CD4-positive, alpha-beta T cell (primary cell): ENCODE measurements around the gene TNFAIP2. TPM values are rescaled to one million over a fixed set of nuclear protein-coding genes. Genes with fewer than 3 reads are reported as not detected.
"Not testable (repeated sequence)": the region's sequence is repeated elsewhere in the genome, so short reads cannot be mapped to it uniquely, and the experiment has no call there.

Experiments used
- ATAC-seq: fragments of 200-7000 bp; cut with Tn5 transposase; one replicate; pipeline ENCODE4 v1.10.0; 2022; ENCODE audit warnings: mild to moderate bottlenecking; ENCODE audit not compliant: poor library complexity
- CTCF ChIA-PET: fragments of 350-600 bp; sonication (Branson Sonifier 250); formaldehyde crosslinking; loops from one replicate; lab custom pipeline; 2021; ENCODE audit warnings: antibody characterized with exemption, inconsistent platforms; lab: Charles Lee
- POLR2A ChIA-PET: fragments of 350-600 bp; sonication (Branson Sonifier 250); formaldehyde crosslinking; loops from one replicate; lab custom pipeline; 2021; ENCODE audit warnings: antibody characterized with exemption, inconsistent platforms; lab: Charles Lee
- DNase-seq, 14 experiments: peaks; one replicate each; pipeline ENCODE4 v3.0.0-alpha.2; 2013 to 2020; ENCODE audit warnings: mixed read lengths in 2 of 14
- H3K27ac ChIP-seq, 2 donors: one replicate each; pipeline versions ENCODE4 v1.5.1 to v1.7.0; 2013; ENCODE audit warnings: low read length in 2 of 2, low read depth in 1 of 2, mild to moderate bottlenecking in 1 of 2
- H3K27me3 ChIP-seq, 2 experiments: 1 replicate in 1 of 2; 2 replicates in 1 of 2; pipeline versions ENCODE4 v1.6.1 to v1.7.0; 2013; ENCODE audit warnings: low read length in 2 of 2, control low read depth in 1 of 2, mild to moderate bottlenecking in 1 of 2, moderate library complexity in 1 of 2; ENCODE audit not compliant: insufficient read depth in 2 of 2, control insufficient read depth in 1 of 2
- H3K36me3 ChIP-seq: one replicate; pipeline ENCODE4 v1.6.1; 2013; ENCODE audit warnings: low read length, control low read depth; ENCODE audit not compliant: insufficient read depth
- H3K4me1 ChIP-seq: one replicate; pipeline ENCODE4 v1.6.1; 2013; ENCODE audit warnings: low read length, control low read depth; ENCODE audit not compliant: insufficient read depth
- H3K4me3 ChIP-seq: one replicate; pipeline ENCODE4 v1.5.1; 2013; ENCODE audit warnings: mild to moderate bottlenecking, low read length, moderate library complexity
- H3K9me3 ChIP-seq, 2 experiments: 1 replicate in 1 of 2; 2 replicates in 1 of 2; pipeline versions ENCODE4 v1.6.1 to v1.7.0; 2013; ENCODE audit warnings: low read length in 2 of 2, mild to moderate bottlenecking in 2 of 2, control low read depth in 1 of 2, moderate library complexity in 1 of 2; ENCODE audit not compliant: control insufficient read depth in 1 of 2, insufficient read depth in 1 of 2
- H3K27ac Mint-ChIP-seq: one replicate; pipeline ENCODE4 v1.8.0; 2020; ENCODE audit warnings: mixed read lengths
- H3K27me3 Mint-ChIP-seq: one replicate; pipeline ENCODE4 v1.8.0; 2021; ENCODE audit warnings: mixed read lengths
- H3K36me3 Mint-ChIP-seq: one replicate; pipeline ENCODE4 v1.8.0; 2021; ENCODE audit warnings: low read depth, mixed read lengths
- H3K4me1 Mint-ChIP-seq: one replicate; pipeline ENCODE4 v1.8.0; 2021; ENCODE audit warnings: low read depth, mixed read lengths
- H3K4me3 Mint-ChIP-seq: one replicate; pipeline ENCODE4 v1.8.0; 2020; ENCODE audit warnings: mild to moderate bottlenecking, mixed read lengths
- H3K9me3 Mint-ChIP-seq: one replicate; pipeline ENCODE4 v1.8.0; 2020; ENCODE audit warnings: mixed read lengths
- intact Hi-C, 2 experiments: fragments of 100-400 bp; cut with DNase I in 1 of 2; cut with micrococcal nuclease in 1 of 2; formaldehyde crosslinking; loops; one replicate each; pipeline versions ENCODE4 v1.15.1 to v1.9.0; 2023 to 2025; cut with DNase I, micrococcal nuclease
- total RNA-seq, 174 experiments: library from RNA in 2 of 174; stranded (reverse) in 2 of 174; gene quantifications; one replicate each; pipeline ENCODE4 v1.2.3 and lab custom pipeline; 2021 to 2026
- TF ChIP-seq, protein P1 (sequence below): fragments of 200-600 bp; IDR thresholded peaks from one replicate; pipeline ENCODE4 v1.8.0; 2022; ENCODE audit warnings: antibody characterized with exemption, mild to moderate bottlenecking

Gene TNFAIP2
- total RNA-seq, 2 experiments from 2014 or later: 4.4 to 6.1 TPM

DNA sequence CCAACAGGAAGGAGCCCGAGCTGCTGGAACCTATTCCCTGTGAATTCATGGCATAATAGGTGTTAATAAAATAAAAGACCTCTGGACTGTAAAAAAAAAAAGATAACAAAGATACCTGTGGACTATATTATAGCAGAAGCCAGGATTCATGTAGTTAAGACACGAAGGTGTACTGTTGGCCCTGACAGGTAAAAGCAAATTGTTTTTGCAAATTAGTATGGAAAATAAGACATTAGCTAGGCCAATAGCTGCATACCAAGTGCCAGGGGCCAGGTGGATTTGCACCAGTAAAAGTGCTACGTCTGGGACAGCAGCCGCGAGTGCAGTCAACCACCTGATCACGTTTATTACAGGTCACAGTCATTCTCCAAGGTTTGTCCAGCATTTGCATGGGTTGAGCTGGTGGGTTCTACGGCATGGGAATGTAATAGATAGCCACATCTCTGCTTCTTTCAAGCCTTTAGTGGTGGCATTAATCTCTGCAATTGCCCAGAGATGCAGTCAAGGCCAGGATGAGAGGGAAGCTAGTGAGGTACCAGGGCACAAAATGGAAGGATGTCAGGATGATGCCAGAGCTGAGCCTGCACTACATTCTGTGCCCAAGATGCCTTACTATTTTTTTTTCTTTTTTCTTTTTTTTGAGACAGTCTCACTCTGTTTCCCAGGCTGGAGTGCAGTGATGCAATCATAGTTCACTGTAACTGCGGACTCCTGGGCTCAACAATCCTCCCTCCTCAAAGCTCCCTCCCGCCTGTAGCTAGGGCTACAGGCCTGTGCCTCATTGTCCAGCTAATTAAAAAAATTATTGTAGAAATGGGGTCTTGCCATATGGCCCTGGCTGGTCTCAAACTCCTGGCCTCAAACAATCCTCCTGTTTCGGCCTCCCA is 26.3 kb downstream of the TNFAIP2 start:
- TF ChIP-seq, protein P1, sequence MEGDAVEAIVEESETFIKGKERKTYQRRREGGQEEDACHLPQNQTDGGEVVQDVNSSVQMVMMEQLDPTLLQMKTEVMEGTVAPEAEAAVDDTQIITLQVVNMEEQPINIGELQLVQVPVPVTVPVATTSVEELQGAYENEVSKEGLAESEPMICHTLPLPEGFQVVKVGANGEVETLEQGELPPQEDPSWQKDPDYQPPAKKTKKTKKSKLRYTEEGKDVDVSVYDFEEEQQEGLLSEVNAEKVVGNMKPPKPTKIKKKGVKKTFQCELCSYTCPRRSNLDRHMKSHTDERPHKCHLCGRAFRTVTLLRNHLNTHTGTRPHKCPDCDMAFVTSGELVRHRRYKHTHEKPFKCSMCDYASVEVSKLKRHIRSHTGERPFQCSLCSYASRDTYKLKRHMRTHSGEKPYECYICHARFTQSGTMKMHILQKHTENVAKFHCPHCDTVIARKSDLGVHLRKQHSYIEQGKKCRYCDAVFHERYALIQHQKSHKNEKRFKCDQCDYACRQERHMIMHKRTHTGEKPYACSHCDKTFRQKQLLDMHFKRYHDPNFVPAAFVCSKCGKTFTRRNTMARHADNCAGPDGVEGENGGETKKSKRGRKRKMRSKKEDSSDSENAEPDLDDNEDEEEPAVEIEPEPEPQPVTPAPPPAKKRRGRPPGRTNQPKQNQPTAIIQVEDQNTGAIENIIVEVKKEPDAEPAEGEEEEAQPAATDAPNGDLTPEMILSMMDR: no peak
- Mint-ChIP-seq H3K36me3 (no peaks in the 10 kb centered on the region), H3K4me3 (no peak overlapping the region), H3K27me3 (peaks cover 39% of the 10 kb centered on the region), H3K9me3 (no peaks in the 10 kb centered on the region), H3K4me1 (no peaks in the 10 kb centered on the region), H3K27ac (no peak overlapping the region)
- H3K4me3 ChIP-seq: no peak overlapping the region
- intact Hi-C loops: no loop called here
- peaks cover 0 to 3% of the 10 kb centered on the region in 2 experiments for H3K27me3 ChIP-seq
- CTCF ChIA-PET: no interaction called here
- H3K36me3 ChIP-seq: no peaks in the 10 kb centered on the region
- H3K27ac ChIP-seq: no peak overlapping the region
- no peaks in the 10 kb centered on the region for H3K9me3 ChIP-seq
- POLR2A ChIA-PET: no interaction called here
- no peak for DNase-seq
- no peak for ATAC-seq
- no peaks in the 10 kb centered on the region for H3K4me1 ChIP-seq

DNA sequence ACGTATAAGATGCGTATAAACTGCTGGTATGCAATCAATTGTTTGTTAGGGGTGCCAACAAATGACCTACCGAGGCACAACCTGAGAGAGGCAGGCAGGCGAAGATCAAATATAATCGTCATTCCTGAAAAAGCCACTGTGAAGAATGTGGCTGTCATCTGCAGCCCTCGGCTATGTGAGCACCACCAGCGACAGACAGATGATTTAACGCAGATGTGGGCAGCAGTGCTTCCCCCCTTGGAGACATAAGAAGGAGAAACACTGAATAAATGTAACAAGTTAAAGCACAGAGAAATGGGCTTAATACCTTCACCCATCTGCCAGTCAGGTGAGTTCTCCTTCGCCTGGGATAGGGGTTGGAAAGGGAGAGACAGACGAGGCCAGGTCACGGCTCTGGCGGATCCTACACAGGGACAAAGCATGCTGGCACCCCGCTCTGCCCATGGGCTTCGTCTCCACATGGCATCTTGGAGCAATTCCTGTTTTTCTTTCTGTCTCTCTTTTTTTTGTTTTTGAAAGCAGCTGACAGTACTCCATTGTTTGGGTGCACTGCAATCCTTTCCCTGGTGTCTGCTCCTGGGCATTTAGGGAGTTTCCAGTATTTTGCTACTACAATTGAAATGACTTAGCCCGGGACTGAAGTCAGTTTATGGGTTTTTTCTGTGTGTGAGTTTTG is 28.1 kb downstream of the TNFAIP2 start:
- DNase-seq: no peak
- no peaks in the 10 kb centered on the region for H3K9me3 Mint-ChIP-seq
- no peaks in the 10 kb centered on the region for H3K36me3 ChIP-seq
- H3K36me3 Mint-ChIP-seq: no peaks in the 10 kb centered on the region
- no peaks in the 10 kb centered on the region for H3K4me1 ChIP-seq
- no peak overlapping the region for H3K4me3 ChIP-seq
- no peak overlapping the region for H3K27ac Mint-ChIP-seq
- intact Hi-C loops: no loop called here
- POLR2A ChIA-PET: no interaction called here
- H3K9me3 ChIP-seq: no peaks in the 10 kb centered on the region
- TF ChIP-seq, protein P1: no peak
- CTCF ChIA-PET: no interaction called here
- peaks cover 0 to under 1% of the 10 kb centered on the region in 2 experiments for H3K27me3 ChIP-seq
- H3K4me3 Mint-ChIP-seq: no peak overlapping the region
- no peak overlapping the region for H3K27ac ChIP-seq
- no peak for ATAC-seq
- peaks cover 29% of the 10 kb centered on the region for H3K27me3 Mint-ChIP-seq
- H3K4me1 Mint-ChIP-seq: no peaks in the 10 kb centered on the region

- no peaks in the 10 kb centered on the region for H3K4me1 Mint-ChIP-seq
- intact Hi-C loops: no loop called here
- H3K27me3 Mint-ChIP-seq: peaks cover 7% of the 10 kb centered on the region
- no peak overlapping the region for H3K27ac Mint-ChIP-seq
- H3K36me3 ChIP-seq: no peaks in the 10 kb centered on the region
- DNase-seq: peak in 2 of 14 experiments; percentile 13 to 41
- H3K27me3 ChIP-seq: no peaks in the 10 kb centered on the region
- ChIA-PET POLR2A (no interaction called here), CTCF (no interaction called here)
- H3K9me3 ChIP-seq: no peaks in the 10 kb centered on the region
- H3K36me3 Mint-ChIP-seq: no peaks in the 10 kb centered on the region
- no peak overlapping the region for H3K4me3 ChIP-seq
- ATAC-seq: no peak
- H3K4me1 ChIP-seq: no peaks in the 10 kb centered on the region
- no peak overlapping the region for H3K27ac ChIP-seq
- no peaks in the 10 kb centered on the region for H3K9me3 Mint-ChIP-seq
- TF ChIP-seq, protein P1: no peak
- H3K4me3 Mint-ChIP-seq: no peak overlapping the region
These were observed 31.7 kb downstream of the TNFAIP2 start for GRCh38 chr14:103155010-103155409.

DNA sequence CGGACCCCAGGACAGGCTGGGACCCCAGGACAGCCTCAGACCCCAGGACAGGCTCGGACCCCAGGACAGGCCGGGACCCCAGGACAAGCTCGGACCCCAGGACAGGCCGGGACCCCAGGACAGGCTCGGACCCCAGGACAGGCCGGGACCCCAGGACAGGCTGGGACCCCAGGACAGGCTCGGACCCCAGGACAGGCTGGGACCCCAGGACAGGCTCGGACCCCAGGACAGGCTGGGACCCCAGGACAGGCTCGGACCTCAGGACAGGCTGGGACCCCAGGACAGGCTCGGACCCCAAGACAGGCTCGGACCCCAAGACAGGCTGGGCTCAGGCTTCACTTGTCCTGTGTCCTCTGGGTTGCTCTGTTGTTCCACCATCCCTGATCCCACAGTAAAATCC is 32.2 kb downstream of the TNFAIP2 start:
- H3K4me1 ChIP-seq, DNase-seq, H3K9me3 ChIP-seq, H3K4me3 Mint-ChIP-seq, H3K27me3 ChIP-seq, H3K9me3 Mint-ChIP-seq, H3K27me3 Mint-ChIP-seq, CTCF ChIA-PET, H3K4me1 Mint-ChIP-seq, H3K27ac Mint-ChIP-seq, H3K36me3 Mint-ChIP-seq, intact Hi-C loops, ATAC-seq, H3K27ac ChIP-seq, H3K36me3 ChIP-seq, H3K4me3 ChIP-seq, POLR2A ChIA-PET: not testable (repeated sequence)
